Stimulated activated CD4-positive, alpha-beta T cell treated with anti-CD3 and anti-CD28 coated beads, Interleukin-1b, Interleukin-23, amount 100 ng/mL, for 24 hours (primary cell): Measurements from ENCODE around the gene SUPT6H.

Source experiments
- DNase-seq, 4 experiments: peaks; one replicate each; pipeline ENCODE4 v3.0.0-alpha.2; 2020; ENCODE audit warnings: low read depth in 4 of 4, low spot score in 1 of 4

SUPT6H gene

GRCh38 chr17:28747801-28748750 lies 86.1 kb downstream of the SUPT6H start:
- DNase-seq, result no peak

DNA sequence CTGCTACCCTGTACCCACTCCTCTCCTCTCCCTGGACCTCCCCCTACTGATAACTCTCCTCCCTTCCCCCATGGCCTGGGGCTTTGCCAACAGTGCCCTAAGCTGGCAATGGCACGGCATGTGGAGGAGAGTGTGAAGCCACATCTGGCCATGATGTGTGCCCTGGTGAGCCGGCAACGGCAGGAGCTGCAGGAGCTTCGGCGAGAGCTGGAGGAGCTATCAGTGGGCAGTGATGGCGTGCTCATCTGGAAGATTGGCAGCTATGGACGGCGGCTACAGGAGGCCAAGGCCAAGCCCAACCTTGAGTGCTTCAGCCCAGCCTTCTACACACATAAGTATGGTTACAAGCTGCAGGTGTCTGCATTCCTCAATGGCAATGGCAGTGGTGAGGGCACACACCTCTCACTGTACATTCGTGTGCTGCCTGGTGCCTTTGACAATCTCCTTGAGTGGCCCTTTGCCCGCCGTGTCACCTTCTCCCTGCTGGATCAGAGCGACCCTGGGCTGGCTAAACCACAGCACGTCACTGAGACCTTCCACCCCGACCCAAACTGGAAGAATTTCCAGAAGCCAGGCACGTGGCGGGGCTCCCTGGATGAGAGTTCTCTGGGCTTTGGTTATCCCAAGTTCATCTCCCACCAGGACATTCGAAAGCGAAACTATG lies 87.0 kb downstream of the SUPT6H start:
- DNase-seq, result no peak

GRCh38 chr17:28749516-28750177 lies 87.6 kb downstream of the SUPT6H start:
- no peak for DNase-seq

DNA sequence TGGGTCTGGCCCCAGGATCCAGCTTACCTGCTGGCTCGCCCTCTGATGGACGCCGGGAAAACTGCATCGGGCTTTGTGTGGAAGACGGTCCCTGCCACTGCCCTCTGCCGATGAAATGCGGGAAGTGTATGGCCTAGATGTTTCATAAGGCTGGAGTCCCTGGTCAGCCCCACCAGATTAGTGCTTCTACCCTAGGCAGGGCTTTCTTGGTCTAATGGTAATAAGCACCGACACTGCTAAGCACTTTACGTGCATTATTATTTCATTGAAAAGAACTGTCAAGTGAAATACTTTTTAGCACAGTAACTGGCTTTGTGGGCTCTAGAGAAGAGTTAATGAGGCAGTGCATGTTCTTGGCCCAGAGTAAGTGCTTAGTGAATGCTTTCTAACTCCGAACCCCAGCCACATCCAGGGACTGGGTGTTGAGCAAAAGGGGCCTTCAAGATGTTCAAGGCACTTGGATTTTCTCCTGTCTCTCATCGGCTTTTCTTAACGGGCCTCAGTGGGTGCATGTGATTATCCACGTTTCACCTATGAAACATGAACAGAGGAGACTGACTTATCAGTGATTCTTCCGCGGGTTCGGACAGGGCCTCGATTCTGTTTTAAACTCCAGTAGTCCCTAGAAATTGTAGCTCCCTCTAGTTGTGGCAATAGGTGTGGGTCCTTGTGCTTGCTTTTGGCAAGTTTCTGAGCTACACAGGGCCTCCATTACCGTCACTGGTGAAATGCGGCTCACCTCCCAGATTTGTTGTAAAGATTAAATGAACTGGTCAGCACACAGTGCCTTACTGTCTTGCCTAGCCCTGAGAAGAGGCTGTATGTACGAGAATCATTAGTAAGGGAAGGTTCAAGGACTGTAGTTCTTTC lies 88.4 kb downstream of the SUPT6H start:
- peak; percentile 73 to 84 (median 82) for DNase-seq

DNA sequence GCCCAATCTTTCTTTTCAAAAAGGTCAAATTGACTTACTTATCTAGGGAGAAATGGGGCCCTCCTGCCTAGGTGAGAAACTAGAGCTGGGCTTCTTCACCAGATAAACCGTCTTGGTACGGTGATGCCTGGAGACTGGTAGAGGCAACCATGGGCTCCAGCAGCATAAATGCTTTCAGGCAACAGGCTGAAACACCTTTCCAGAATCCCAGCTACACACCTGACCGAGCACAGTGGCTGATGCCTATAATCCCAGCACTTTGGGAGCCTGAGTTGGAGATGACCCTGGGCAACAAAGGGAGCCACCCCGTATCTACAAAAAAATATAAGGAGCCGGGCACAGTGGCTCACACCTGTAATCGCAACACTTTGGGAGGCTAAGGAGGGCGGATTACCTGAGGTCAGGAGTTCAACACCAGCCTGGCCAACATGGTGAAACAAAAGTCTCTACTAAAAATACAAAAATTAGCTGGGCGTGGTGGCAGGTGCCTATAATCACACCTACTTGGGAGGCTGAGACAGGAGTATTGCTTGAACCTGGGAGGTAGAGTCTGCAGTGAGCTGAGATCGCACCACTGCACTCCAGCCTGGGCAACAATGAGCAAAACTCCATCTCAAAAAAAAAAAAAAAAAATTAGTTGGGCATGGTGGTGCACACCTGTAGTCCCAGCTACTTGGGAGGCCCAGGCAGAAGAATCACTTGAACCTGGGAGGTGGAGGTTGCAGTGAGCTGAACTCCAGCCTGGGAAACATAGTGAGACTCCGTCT lies 89.8 kb downstream of the SUPT6H start:
- no peak for DNase-seq
